ENCODE measurements around the gene GTF3C5. TPM values are rescaled to one million over a fixed set of nuclear protein-coding genes. Genes with fewer than 3 reads are reported as not detected.

Gene GTF3C5
- total RNA-seq, 1 donor from 2014 or later, result 77.9 TPM

DNA sequence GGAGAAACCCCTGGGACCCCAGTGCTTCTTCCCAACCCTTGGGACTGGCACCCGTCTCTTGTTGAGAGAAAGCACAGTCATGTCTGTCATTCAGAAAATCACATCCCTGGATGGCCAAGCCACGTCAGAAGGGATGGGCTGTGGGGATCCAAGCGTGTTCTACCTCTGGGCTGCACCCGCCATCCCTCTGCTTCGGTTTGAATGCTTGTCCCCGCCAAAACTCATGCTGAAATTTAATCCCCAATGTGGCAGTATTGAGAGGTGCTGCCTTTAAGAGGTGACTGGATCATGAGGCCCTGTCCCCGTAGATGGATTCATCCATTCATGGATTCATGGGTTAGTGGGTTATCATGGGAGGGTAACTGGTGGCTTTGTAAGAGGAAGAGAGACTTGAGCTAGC lies 58.0 kb downstream of the GTF3C5 start:
- no peak overlapping the region for H2AFZ ChIP-seq (replicated peaks)
- H3K27ac ChIP-seq, result no peak overlapping the region
- no peaks in the 10 kb centered on the region for H3K79me2 ChIP-seq (ENCODE audit: low read depth)
- Mint-ChIP-seq H3K36me3 (no peaks in the 10 kb centered on the region), H3K9me3 (no peaks in the 10 kb centered on the region), H3K27ac (no peak overlapping the region), H3K4me3 (no peak overlapping the region), H3K27me3 (ENCODE audit: insufficient read depth, low read depth) (peaks cover 7% of the 10 kb centered on the region), H3K4me1 (no peaks in the 10 kb centered on the region)
- H3K9ac ChIP-seq, result no peak overlapping the region
- peaks cover 4% of the 10 kb centered on the region for H3K4me1 ChIP-seq
- no peaks in the 10 kb centered on the region for H4K20me1 ChIP-seq (ENCODE audit: low read depth)
- H3K4me2 ChIP-seq, result no peak overlapping the region
- no peak for TF ChIP-seq EZH2 (IDR thresholded peaks at IDR 0.05)
- TF ChIP-seq EZH2phosphoT487 (IDR thresholded peaks at IDR 0.05), result no peak
- TF ChIP-seq, protein P1, sequence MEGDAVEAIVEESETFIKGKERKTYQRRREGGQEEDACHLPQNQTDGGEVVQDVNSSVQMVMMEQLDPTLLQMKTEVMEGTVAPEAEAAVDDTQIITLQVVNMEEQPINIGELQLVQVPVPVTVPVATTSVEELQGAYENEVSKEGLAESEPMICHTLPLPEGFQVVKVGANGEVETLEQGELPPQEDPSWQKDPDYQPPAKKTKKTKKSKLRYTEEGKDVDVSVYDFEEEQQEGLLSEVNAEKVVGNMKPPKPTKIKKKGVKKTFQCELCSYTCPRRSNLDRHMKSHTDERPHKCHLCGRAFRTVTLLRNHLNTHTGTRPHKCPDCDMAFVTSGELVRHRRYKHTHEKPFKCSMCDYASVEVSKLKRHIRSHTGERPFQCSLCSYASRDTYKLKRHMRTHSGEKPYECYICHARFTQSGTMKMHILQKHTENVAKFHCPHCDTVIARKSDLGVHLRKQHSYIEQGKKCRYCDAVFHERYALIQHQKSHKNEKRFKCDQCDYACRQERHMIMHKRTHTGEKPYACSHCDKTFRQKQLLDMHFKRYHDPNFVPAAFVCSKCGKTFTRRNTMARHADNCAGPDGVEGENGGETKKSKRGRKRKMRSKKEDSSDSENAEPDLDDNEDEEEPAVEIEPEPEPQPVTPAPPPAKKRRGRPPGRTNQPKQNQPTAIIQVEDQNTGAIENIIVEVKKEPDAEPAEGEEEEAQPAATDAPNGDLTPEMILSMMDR (IDR thresholded peaks at IDR 0.05), result no peak
- no peaks in the 10 kb centered on the region for H3F3A ChIP-seq (ENCODE audit: low read depth)
- H3K9me3 ChIP-seq (ENCODE audit: low read depth), result no peaks in the 10 kb centered on the region
- no peak for DNase-seq (ENCODE audit: low spot score)
- no peaks in the 10 kb centered on the region for H3K36me3 ChIP-seq
- no peaks in the 10 kb centered on the region for H3K27me3 ChIP-seq
- H3K4me3 ChIP-seq, result no peak overlapping the region

DNA sequence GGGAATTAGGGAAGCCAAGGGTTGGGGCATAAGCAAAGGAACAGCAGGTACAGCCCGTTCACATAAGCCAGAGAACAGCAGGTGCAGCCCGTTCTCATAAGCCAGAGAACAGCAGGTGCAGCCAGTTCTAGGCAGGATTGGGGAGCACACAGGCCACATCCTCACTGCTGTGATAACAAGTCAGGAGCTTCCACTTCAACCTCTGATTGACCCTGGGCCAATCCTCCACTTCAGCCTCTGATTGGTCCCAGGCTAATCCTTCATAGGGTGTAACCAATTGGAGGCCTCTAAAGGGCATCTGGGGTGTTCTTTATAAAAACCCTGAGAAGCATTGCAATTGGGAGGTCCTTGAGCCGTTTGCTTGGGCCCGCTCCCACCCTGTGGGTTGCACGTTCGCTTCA lies 58.5 kb downstream of the GTF3C5 start:
- DNase-seq (ENCODE audit: low spot score), result peak; percentile 13

DNA sequence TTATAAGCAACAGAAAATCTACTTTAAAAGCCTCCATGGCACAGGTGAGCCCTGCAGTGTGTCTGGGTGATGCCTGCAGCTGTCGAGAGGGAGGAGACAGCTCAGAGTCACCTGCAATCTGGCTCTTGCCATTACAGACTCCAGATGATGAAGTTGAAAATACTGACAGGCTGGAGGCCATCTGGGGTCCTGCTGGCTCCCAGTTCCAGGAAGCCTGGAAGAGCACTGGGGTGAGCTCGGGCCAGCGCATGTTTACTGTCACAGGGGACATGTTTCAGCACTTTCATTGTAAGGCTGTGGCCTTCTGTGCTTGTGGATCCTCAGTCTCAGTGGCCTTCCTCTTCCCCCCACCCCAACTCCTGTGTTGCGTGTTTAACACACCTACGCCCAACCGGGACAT lies 59.4 kb downstream of the GTF3C5 start:
- peaks cover 7% of the 10 kb centered on the region for H3K27me3 Mint-ChIP-seq (ENCODE audit: insufficient read depth, low read depth)
- Histone ChIP-seq H3K27me3 (no peaks in the 10 kb centered on the region), H3K4me2 (no peak overlapping the region), H3K79me2 (ENCODE audit: low read depth) (no peaks in the 10 kb centered on the region), H3K4me1 (peaks cover 4% of the 10 kb centered on the region), H3F3A (ENCODE audit: low read depth) (no peaks in the 10 kb centered on the region), H2AFZ (replicated peaks) (no peak overlapping the region), H4K20me1 (ENCODE audit: low read depth) (no peaks in the 10 kb centered on the region), H3K36me3 (no peaks in the 10 kb centered on the region), H3K9ac (no peak overlapping the region), H3K4me3 (no peak overlapping the region), H3K27ac (no peak overlapping the region), H3K9me3 (ENCODE audit: low read depth) (no peaks in the 10 kb centered on the region)
- H3K27ac Mint-ChIP-seq, result no peak overlapping the region
- peaks cover 2% of the 10 kb centered on the region for H3K9me3 Mint-ChIP-seq
- DNase-seq (ENCODE audit: low spot score), result no peak
- no peak overlapping the region for H3K4me3 Mint-ChIP-seq
- no peaks in the 10 kb centered on the region for H3K4me1 Mint-ChIP-seq
- no peak for TF ChIP-seq EZH2phosphoT487 (IDR thresholded peaks at IDR 0.05)
- TF ChIP-seq, protein P1 (IDR thresholded peaks at IDR 0.05), result no peak
- no peak for TF ChIP-seq EZH2 (IDR thresholded peaks at IDR 0.05)
- peaks cover 4% of the 10 kb centered on the region for H3K36me3 Mint-ChIP-seq

More for the DNA sequence above, 58.5 kb downstream of the GTF3C5 start:
- Histone ChIP-seq H3K4me3 (no peak overlapping the region), H3K79me2 (ENCODE audit: low read depth) (no peaks in the 10 kb centered on the region), H3K4me1 (peaks cover 4% of the 10 kb centered on the region), H3K27me3 (no peaks in the 10 kb centered on the region), H3F3A (ENCODE audit: low read depth) (no peaks in the 10 kb centered on the region), H3K9ac (no peak overlapping the region), H3K27ac (no peak overlapping the region), H3K4me2 (no peak overlapping the region), H2AFZ (replicated peaks) (no peak overlapping the region), H3K36me3 (no peaks in the 10 kb centered on the region), H3K9me3 (ENCODE audit: low read depth) (no peaks in the 10 kb centered on the region), H4K20me1 (ENCODE audit: low read depth) (no peaks in the 10 kb centered on the region)
- Mint-ChIP-seq H3K4me3 (no peak overlapping the region), H3K27me3 (ENCODE audit: insufficient read depth, low read depth) (peaks cover 7% of the 10 kb centered on the region), H3K4me1 (no peaks in the 10 kb centered on the region), H3K27ac (no peak overlapping the region), H3K9me3 (no peaks in the 10 kb centered on the region), H3K36me3 (no peaks in the 10 kb centered on the region)
- TF ChIP-seq EZH2phosphoT487 (IDR thresholded peaks at IDR 0.05) (no peak), EZH2 (IDR thresholded peaks at IDR 0.05) (no peak)
- TF ChIP-seq, protein P1 (IDR thresholded peaks at IDR 0.05), result no peak
